ELR (cell line): ENCODE results near the gene ZNF764.
A peak's percentile ranks its signal among the peaks of the same experiment; 100 is the strongest.
"Not testable (repeated sequence)": the region's sequence is repeated elsewhere in the genome, so short reads cannot be mapped to it uniquely, and the experiment has no call there.

Experiments
- DNase-seq: peaks from one replicate; pipeline ENCODE4 v3.0.0-alpha.2; 2015; ENCODE audit warnings: low read depth

ZNF764 gene

GRCh38 chr16:30527635-30528178, 30.5 kb downstream of the ZNF764 start:
- no peak for DNase-seq

DNA sequence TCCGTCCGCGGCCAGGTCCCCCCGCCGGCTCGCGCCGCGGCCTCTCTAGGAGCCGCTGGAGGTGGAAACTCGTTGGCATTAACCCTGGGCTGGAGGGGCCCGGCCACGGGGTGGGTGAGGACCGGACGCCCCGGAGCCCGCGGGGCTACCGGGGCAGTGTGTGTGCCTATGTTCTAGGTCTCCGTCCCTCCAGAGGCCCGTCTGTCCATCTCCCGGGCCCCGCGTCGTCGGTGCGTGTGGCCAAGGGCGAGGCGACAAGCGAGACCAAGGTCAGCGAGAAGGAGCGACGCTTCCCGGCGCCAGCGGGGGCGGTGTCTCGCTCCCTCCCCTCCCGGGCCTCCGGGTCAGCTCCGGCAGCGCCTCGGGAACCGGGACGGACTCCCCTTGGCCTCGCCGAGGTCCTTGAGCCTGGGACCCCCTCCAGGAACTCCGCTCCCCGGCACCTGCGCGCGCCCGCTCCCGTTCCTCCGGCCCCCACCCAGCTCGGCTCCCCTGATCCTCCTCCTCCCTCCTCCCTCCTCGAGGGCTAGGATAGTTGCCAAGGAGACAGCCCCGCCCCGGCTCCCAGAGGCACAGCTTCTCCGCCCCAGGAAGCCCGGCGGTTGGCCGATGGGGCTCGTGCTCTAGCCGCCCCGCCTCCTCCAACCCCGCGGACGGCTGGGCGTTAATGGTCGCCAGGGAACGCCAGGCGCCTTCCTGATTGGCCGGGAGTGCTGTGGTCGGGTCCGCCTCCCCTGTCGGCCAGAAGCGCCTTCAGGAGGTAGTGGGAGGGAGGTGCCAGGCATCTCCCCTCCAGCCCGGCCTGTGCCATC, 31.1 kb downstream of the ZNF764 start:
- DNase-seq: peak; percentile 98

- DNase-seq: peak; percentile 64
Measured at GRCh38 chr16:30526137-30526822, 31.9 kb downstream of the ZNF764 start, which contains the start of gene ZNF768. Gene ZNF768, minus strand, starts transcription at chr16:30526566. Its CDS starts 153 bp downstream, at chr16:30526413.

GRCh38 chr16:30525844-30526136, 32.4 kb downstream of the ZNF764 start:
- DNase-seq: no peak

DNA sequence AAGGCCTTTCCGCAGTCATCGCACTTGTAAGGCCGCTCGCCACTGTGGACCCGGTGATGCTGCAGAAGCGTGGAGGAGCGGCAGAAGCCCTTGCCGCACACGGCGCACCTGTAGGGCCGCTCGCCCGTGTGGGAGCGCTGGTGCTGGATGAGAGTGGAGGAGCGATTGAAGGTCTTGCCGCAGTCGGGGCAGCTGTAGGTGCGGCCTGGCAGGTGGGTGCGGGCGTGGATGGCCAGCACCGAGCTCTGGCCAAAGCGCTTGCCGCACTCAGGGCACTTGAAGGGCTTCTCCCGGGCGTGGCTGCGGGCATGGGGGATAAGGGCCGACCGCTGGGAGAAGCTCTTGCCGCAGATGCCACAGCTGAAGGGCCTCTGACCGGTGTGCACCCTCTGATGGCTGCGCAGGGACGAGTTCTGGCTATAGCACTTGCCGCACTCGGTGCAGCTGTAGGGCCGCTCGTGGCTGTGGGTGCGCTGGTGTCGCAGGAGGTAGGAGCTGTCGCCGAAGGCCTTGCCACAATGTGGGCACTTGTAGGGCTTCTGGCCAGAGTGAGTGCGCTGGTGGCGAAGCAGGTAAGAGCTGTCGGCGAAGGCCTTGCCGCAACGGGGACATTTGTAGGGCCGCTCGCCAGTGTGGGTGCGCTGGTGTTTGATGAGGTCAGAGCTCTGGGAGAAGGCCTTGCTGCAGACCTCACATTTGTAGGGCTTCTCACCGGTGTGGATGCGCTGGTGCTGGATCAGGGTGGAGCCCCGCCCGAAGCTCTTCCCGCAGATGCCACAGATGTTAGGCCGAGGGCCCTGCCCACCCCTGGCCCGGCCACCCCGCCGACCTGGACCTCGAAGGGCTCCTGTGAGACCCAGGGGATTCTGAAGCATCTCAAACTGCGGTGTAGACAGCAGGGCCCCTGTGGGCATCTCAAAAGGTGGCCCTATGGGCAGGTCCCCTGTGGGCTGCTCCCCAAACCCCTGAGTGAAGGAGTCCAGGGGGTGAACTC, 33.3 kb downstream of the ZNF764 start:
- DNase-seq: no peak

DNA sequence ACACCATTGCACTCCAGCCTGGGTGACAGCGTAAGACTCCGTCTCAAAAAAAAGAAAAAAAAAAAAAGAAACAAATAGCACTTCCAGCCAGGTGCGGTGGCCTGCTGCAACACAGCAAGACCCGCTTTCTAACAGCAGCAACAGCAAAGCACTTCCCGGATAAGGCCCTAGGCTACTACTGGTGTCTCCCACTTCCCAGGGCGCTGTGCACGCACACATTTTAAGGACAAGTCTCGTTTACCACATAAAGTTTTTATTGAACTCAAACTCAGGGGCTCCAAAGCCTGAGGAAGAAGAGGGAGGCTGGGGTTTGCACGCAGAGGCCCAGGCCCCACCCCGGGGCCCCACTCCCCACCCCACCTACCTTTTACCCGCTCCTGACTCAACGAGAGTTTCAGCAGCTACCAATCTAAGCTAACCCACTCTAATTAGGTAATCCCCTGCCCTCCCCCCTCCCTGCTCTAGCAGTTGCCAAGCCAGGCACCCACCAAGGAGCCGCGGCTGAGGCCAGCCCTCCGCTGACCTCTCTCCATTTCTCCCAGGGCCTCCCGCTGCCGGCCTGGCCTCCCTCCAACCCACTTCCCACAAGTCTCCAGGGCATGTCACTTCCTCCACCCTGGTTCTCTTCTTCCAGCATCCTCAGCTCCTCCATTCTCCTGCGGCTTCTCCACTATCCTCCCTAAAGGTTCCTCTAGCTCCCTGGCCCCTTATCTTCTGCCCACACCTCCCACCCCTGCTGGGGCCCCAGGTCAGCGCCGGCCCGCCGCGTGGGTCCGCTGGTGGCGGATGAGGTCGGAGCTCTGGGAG, 34.2 kb downstream of the ZNF764 start:
- no peak for DNase-seq

GRCh38 chr16:30522702-30523463, 35.3 kb downstream of the ZNF764 start:
- DNase-seq: not testable (repeated sequence)

- no peak for DNase-seq
Measured at GRCh38 chr16:30521873-30522641, 36.1 kb downstream of the ZNF764 start.

DNA sequence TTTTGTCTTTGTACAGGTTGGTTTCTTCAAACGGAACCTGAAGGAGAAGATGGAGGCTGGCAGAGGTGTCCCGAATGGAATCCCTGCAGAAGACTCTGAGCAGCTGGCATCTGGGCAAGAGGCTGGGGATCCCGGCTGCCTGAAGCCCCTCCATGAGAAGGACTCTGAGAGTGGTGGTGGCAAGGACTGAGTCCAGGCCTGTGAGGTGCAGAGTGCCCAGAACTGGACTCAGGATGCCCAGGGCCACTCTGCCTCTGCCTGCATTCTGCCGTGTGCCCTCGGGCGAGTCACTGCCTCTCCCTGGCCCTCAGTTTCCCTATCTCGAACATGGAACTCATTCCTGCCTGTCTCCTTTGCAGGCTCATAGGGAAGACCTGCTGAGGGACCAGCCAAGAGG, 36.7 kb downstream of the ZNF764 start:
- no peak for DNase-seq

- no peak for DNase-seq
Measured at GRCh38 chr16:30519120-30520049, 38.8 kb downstream of the ZNF764 start.

- no peak for DNase-seq
Measured at GRCh38 chr16:30518552-30518951, 39.6 kb downstream of the ZNF764 start.

- DNase-seq: no peak
Measured at GRCh38 chr16:30515275-30515674, 42.9 kb downstream of the ZNF764 start.

DNA sequence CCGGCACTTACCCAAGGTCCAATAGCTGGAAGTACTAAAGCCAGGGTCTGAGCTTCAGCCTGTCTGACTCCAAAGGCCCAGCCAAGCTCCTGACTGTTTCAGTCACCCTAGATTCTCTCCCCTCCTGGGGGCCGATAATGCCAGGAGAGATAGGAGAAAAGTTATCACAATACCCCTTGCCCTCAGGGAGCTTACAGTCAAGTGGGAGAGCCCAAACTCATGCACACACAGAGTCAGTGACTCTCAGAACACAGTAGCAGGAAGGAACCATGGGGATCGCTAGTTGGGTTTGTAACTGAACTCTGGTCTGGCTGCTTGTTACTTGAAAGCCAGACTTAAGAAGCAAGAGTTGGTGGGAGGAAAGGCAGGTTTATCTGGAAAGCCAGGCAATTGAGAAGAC, 46.7 kb downstream of the ZNF764 start:
- no peak for DNase-seq

- DNase-seq: no peak
Measured at GRCh38 chr16:30510376-30510938, 47.7 kb downstream of the ZNF764 start.

- DNase-seq: no peak
Measured at GRCh38 chr16:30509081-30509765, 49.0 kb downstream of the ZNF764 start.
